Astrocyte (in vitro differentiated cells and primary cell): ENCODE measurements around the gene SH3GL3.

ENCODE experiments used
- CTCF ChIP-seq: IDR thresholded peaks from 2 replicates; pipeline ENCODE4 v1.5.1; 2011; ENCODE audit warnings: low read depth, mild to moderate bottlenecking, inconsistent platforms, low read length, moderate library complexity; ENCODE audit not compliant: insufficient read depth
- EZH2 ChIP-seq: IDR thresholded peaks from 2 replicates; pipeline ENCODE4 v1.6.1; 2012; ENCODE audit warnings: mild to moderate bottlenecking, low read length, inconsistent platforms; ENCODE audit not compliant: insufficient read depth

- TF ChIP-seq CTCF, result no peak
- TF ChIP-seq EZH2, result no peak
Measured at GRCh38 chr15:83643201-83643600, 196.1 kb downstream of the SH3GL3 start.
